Right lobe of liver (tissue), 4 donors: ENCODE results near the gene DYNLL2.

Experiments
- POLR2A ChIP-seq: fragments of 450-650 bp; IDR thresholded peaks from one replicate; pipeline ENCODE4 v1.6.1; 2017; ENCODE audit warnings: antibody characterized with exemption, mild to moderate bottlenecking
- TF ChIP-seq, protein P1 (sequence below), 4 donors: fragments of 200-600 bp in 3 of 4; fragments of 450-650 bp in 1 of 4; IDR thresholded peaks; one replicate each; pipeline versions ENCODE4 v1.5.1 to v1.8.0; 2016 to 2022; ENCODE audit warnings: antibody characterized with exemption in 4 of 4, mild to moderate bottlenecking in 2 of 4
- donor health status: DM: no; HTN: no; CAD: no.
- donor health status: DM: no; HTN: no; CAD: no.
- donor health status: DM: no; HTN: yes; CAD: no.

DNA sequence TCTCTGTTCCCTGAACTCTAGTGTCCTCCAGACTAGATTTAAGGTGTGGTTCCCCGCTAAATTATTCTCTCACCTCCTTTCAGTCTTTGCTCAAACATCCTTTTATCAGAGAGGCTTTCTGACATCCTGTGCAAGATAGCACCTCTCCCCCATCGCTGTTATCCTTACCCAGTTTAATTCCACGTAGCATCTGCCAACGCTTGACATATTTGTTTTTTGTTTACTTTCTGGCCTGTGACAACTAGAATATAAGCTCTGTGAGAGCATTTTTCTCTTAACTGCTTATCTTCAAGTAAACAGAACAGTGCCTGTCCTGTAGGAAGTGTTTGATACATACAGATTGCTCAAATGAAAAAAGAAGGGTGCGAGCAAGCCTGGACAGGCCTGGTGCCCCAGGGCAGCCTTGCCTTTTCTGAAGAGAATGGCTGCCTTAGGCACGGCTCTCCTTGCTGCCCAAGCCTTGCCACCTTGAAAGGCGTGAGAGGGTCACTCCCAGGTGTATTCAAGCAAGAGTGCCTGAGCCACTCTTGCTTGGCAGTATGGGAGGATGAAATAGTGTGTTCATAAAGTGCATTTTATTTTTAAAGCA is 9.7 kb downstream of the DYNLL2 start:
- TF ChIP-seq, protein P1, sequence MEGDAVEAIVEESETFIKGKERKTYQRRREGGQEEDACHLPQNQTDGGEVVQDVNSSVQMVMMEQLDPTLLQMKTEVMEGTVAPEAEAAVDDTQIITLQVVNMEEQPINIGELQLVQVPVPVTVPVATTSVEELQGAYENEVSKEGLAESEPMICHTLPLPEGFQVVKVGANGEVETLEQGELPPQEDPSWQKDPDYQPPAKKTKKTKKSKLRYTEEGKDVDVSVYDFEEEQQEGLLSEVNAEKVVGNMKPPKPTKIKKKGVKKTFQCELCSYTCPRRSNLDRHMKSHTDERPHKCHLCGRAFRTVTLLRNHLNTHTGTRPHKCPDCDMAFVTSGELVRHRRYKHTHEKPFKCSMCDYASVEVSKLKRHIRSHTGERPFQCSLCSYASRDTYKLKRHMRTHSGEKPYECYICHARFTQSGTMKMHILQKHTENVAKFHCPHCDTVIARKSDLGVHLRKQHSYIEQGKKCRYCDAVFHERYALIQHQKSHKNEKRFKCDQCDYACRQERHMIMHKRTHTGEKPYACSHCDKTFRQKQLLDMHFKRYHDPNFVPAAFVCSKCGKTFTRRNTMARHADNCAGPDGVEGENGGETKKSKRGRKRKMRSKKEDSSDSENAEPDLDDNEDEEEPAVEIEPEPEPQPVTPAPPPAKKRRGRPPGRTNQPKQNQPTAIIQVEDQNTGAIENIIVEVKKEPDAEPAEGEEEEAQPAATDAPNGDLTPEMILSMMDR (IDR thresholded peaks at IDR 0.05), result no peak
- no peak for TF ChIP-seq POLR2A
